Large intestine (tissue), 3 donors: ENCODE measurements around the gene RIPOR2. TPM values are rescaled to one million over a fixed set of nuclear protein-coding genes. Genes with fewer than 3 reads are reported as not detected.
"Not testable (repeated sequence)": the region's sequence is repeated elsewhere in the genome, so short reads cannot be mapped to it uniquely, and the experiment has no call there.

Source experiments
- DNase-seq, 2 donors: peaks; one replicate each; pipeline versions ENCODE4 v3.0.0 to v3.0.0-alpha.2; 2013
- H3K27ac ChIP-seq: one replicate; pipeline ENCODE4 v1.5.1; 2013; ENCODE audit warnings: low read length
- H3K27me3 ChIP-seq: 2 replicates; pipeline ENCODE4 v1.6.1; 2013; ENCODE audit warnings: low read length; ENCODE audit not compliant: control insufficient read depth, insufficient read depth
- H3K36me3 ChIP-seq: 2 replicates; pipeline ENCODE4 v1.6.1; 2013; ENCODE audit warnings: low read length; ENCODE audit not compliant: control insufficient read depth, insufficient read depth
- H3K4me1 ChIP-seq: one replicate; pipeline ENCODE4 v1.6.1; 2013; ENCODE audit warnings: low read length; ENCODE audit not compliant: control insufficient read depth, insufficient read depth
- H3K4me3 ChIP-seq: one replicate; pipeline ENCODE4 v1.5.1; 2013; ENCODE audit warnings: low read length
- H3K9me3 ChIP-seq: one replicate; pipeline ENCODE4 v1.6.1; 2013; ENCODE audit warnings: mild to moderate bottlenecking, low read depth, low read length, moderate library complexity; ENCODE audit not compliant: control insufficient read depth
- WGBS: methylation state at CpG from one replicate; pipeline ENCODE4 v1.1.5; 2013; ENCODE audit warnings: low lambda C conversion rate; ENCODE audit not compliant: insufficient coverage; 5-methylcytosine and 5-hydroxymethylcytosine counted together
- polyA plus RNA-seq: library from polyadenylated mRNA; unstranded; fragments of 120-200 nt; gene quantifications from one replicate; pipeline ENCODE4 v1.2.1, GENCODE V29; 2013

Gene RIPOR2
- polyA plus RNA-seq, 1 donor = 2.1 TPM

DNA sequence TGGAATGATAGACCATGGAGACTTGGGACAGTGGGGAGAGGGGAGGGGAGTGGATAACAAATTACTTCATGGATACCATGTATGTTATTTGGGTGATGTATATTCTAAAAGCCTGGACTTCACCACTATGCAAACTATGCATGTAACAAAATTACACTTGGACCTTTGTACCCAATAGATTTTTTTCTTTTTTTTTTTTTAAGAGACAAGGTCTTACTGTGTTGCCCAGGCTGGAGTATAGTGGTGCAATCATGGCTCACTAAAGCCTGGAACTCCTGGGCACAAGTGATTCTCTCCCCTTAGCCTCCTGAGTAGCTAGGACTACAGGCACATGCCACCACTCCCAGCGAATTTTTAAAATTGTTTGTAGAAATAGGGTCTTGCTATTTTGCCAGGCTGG lies 45.3 kb downstream of the RIPOR2 start:
- Histone ChIP-seq H3K4me1 (no peaks in the 10 kb centered on the region), H3K4me3 (no peak overlapping the region), H3K27ac (no peak overlapping the region), H3K36me3 (no peaks in the 10 kb centered on the region), H3K27me3 (no peaks in the 10 kb centered on the region), H3K9me3 (no peaks in the 10 kb centered on the region)
- peak in 1 of 2 donors; percentile 20 for DNase-seq
- no CpG with 5 or more reads among the region's 1 CpG for WGBS

DNA sequence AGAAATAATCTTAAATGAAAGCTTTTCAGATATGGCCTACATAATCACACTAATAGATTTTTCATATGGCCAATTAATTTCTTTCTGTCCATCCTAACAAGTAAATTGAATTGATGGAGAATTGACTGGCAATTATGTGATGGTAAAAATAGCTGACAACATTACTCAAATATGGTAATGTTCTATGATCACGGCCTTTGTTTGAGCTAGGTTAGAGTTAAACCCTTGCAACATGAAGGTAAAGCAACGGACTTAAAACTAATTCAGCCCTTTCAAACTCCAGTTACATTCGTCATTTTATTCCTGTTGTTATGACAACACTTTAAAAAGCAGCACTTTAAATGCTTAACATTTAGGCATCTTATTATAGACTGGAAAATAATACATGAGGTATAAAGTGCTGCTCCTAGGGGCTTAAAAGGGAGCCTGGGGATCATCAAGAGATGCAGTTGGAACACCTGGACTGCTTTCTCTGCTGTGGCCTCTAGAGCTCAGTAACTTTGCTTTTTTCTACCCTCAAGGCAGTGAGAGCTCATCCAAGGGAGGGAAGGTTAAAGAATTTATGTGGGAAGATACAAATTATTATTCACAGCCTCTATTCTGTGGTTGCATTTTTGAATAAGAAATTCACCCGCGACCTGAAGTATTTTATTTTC lies 46.9 kb downstream of the RIPOR2 start:
- H3K4me3 ChIP-seq = no peak overlapping the region
- no peaks in the 10 kb centered on the region for H3K4me1 ChIP-seq
- H3K27ac ChIP-seq = no peak overlapping the region
- H3K27me3 ChIP-seq = no peaks in the 10 kb centered on the region
- H3K9me3 ChIP-seq = no peaks in the 10 kb centered on the region
- no peaks in the 10 kb centered on the region for H3K36me3 ChIP-seq
- 92% methylated on average over 4 of the region's 5 CpGs for WGBS
- DNase-seq = no peak

- no peak overlapping the region for H3K4me3 ChIP-seq
- H3K36me3 ChIP-seq = no peaks in the 10 kb centered on the region
- no peak for DNase-seq
- no peaks in the 10 kb centered on the region for H3K27me3 ChIP-seq
- no CpG with 5 or more reads among the region's 3 CpGs for WGBS
- H3K27ac ChIP-seq = no peak overlapping the region
- no peaks in the 10 kb centered on the region for H3K9me3 ChIP-seq
- H3K4me1 ChIP-seq = no peaks in the 10 kb centered on the region
These were observed 48.1 kb downstream of the RIPOR2 start for GRCh38 chr6:24887545-24888140.

- H3K27me3 ChIP-seq = no peaks in the 10 kb centered on the region
- no peaks in the 10 kb centered on the region for H3K36me3 ChIP-seq
- H3K4me3 ChIP-seq = no peak overlapping the region
- no peak for DNase-seq
- no peaks in the 10 kb centered on the region for H3K9me3 ChIP-seq
- no peak overlapping the region for H3K27ac ChIP-seq
- no peaks in the 10 kb centered on the region for H3K4me1 ChIP-seq
- WGBS = 83% methylated on average over 1 of the region's 5 CpGs
These were observed 52.1 kb downstream of the RIPOR2 start for GRCh38 chr6:24883618-24884017.

- Histone ChIP-seq H3K36me3 (no peaks in the 10 kb centered on the region), H3K27ac (no peak overlapping the region), H3K4me3 (no peak overlapping the region), H3K4me1 (no peaks in the 10 kb centered on the region), H3K27me3 (no peaks in the 10 kb centered on the region), H3K9me3 (no peaks in the 10 kb centered on the region)
- WGBS = 92% methylated on average over 2 of the region's 7 CpGs
- no peak for DNase-seq
These were observed 52.8 kb downstream of the RIPOR2 start for GRCh38 chr6:24882835-24883555.

DNA sequence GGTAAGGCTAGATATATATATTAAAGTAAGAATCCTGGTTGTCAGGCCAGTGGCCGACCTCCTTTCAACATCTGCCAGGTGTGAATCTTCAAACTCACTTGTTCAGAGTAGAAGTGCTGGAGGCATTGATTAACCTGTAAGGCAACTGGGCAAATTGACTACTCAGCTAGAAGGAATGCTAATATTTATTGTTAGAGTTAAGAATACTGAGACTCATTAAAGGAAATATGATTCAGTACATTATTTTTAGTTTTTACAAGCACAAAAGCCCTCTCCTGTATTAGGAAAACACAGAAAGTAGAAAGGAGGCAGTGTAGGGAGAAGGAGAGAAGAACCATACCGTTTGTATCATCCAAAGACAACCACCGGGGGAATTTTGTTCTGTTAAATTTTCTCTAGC lies 53.5 kb downstream of the RIPOR2 start:
- Histone ChIP-seq H3K27ac (no peak overlapping the region), H3K4me1 (no peaks in the 10 kb centered on the region), H3K9me3 (no peaks in the 10 kb centered on the region), H3K4me3 (no peak overlapping the region), H3K36me3 (no peaks in the 10 kb centered on the region), H3K27me3 (no peaks in the 10 kb centered on the region)
- DNase-seq = no peak
- no CpG with 5 or more reads among the region's 3 CpGs for WGBS

DNA sequence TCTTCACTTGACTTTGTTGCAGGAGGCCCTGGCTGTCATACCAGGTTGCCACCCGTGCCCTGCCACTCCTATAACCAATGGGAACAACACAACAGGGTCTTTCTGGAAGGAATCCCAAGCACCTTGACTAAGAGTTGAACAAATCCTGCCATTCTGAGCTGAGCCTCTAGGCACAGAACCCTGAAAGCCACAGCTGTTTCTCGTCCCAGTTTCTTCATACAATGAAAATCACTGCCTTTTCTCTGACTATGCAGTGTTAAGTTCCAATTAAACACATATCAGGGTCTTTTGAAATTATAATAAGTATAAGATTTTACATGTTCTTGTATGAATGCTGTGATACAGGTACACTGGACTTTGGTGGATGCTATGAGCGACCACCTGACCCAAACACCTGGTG lies 54.4 kb downstream of the RIPOR2 start:
- no peak overlapping the region for H3K27ac ChIP-seq
- WGBS = no CpG with 5 or more reads among the region's 3 CpGs
- H3K9me3 ChIP-seq = no peaks in the 10 kb centered on the region
- H3K4me3 ChIP-seq = no peak overlapping the region
- no peaks in the 10 kb centered on the region for H3K4me1 ChIP-seq
- no peaks in the 10 kb centered on the region for H3K27me3 ChIP-seq
- no peak for DNase-seq
- H3K36me3 ChIP-seq = no peaks in the 10 kb centered on the region

- no peaks in the 10 kb centered on the region for H3K36me3 ChIP-seq
- no peaks in the 10 kb centered on the region for H3K9me3 ChIP-seq
- no peak overlapping the region for H3K4me3 ChIP-seq
- no peak overlapping the region for H3K27ac ChIP-seq
- H3K27me3 ChIP-seq = no peaks in the 10 kb centered on the region
- no peak for DNase-seq
- peaks cover 2% of the 10 kb centered on the region for H3K4me1 ChIP-seq
These were observed 55.3 kb downstream of the RIPOR2 start for GRCh38 chr6:24880451-24880850.

- H3K4me3 ChIP-seq = no peak overlapping the region
- H3K27ac ChIP-seq = no peak overlapping the region
- H3K9me3 ChIP-seq = no peaks in the 10 kb centered on the region
- H3K36me3 ChIP-seq = no peaks in the 10 kb centered on the region
- no peak for DNase-seq
- WGBS = 83% methylated on average over 1 of the region's 3 CpGs
- peaks cover 7% of the 10 kb centered on the region for H3K4me1 ChIP-seq
- H3K27me3 ChIP-seq = no peaks in the 10 kb centered on the region
These were observed 56.4 kb downstream of the RIPOR2 start for GRCh38 chr6:24879351-24879750.

GRCh38 chr6:24877747-24878146 lies 58.0 kb downstream of the RIPOR2 start:
- not testable (repeated sequence) for H3K27ac ChIP-seq, H3K36me3 ChIP-seq, H3K4me1 ChIP-seq, H3K9me3 ChIP-seq, H3K27me3 ChIP-seq, DNase-seq, H3K4me3 ChIP-seq
- 78% methylated on average over 3 of the region's 4 CpGs for WGBS
